ENCODE measurements around the gene SIAH2. TPM values are rescaled to one million over a fixed set of nuclear protein-coding genes. Genes with fewer than 3 reads are reported as not detected.

Gene SIAH2
- total RNA-seq, 2 experiments from 2014 or later: 73.7 to 76.1 TPM

- peaks cover 93% of the 10 kb centered on the region for H3K4me1 Mint-ChIP-seq (ENCODE audit: low read depth)
- CTCF ChIA-PET: no interaction called here
- no peak overlapping the region for H3K4me3 ChIP-seq (ENCODE audit: low read length)
- H3K4me3 Mint-ChIP-seq: no peak overlapping the region
- H3K9me3 Mint-ChIP-seq: no peaks in the 10 kb centered on the region
- no peak for DNase-seq
- H3K27me3 Mint-ChIP-seq: no peaks in the 10 kb centered on the region
- no peak for ATAC-seq (ENCODE audit: poor library complexity)
- no peaks in the 10 kb centered on the region for H3K9me3 ChIP-seq (ENCODE audit: control insufficient read depth in 1 of 2, insufficient read depth in 1 of 2, low read length in 2 of 2)
- no peak overlapping the region for H3K27ac Mint-ChIP-seq
- peaks cover 20% of the 10 kb centered on the region for H3K36me3 ChIP-seq (ENCODE audit: insufficient read depth, low read length)
- peaks cover 36% of the 10 kb centered on the region for H3K36me3 Mint-ChIP-seq (ENCODE audit: low read depth)
- H3K4me1 ChIP-seq (ENCODE audit: insufficient read depth, low read length): peaks cover 32% of the 10 kb centered on the region
- H3K27ac ChIP-seq (ENCODE audit: low read depth in 1 of 2, low read length in 2 of 2): no peak overlapping the region
- POLR2A ChIA-PET: interaction anchor here (0.8 kb wide), 1 partner anchor 21 kb away, joined by 4 read pairs; the partner anchor contains the start of gene SIAH2
- intact Hi-C loops (cut with DNase I, micrococcal nuclease): no loop called here
- no peak for TF ChIP-seq CTCF (IDR thresholded peaks at IDR 0.05)
- no peaks in the 10 kb centered on the region for H3K27me3 ChIP-seq (ENCODE audit: control insufficient read depth in 1 of 2, insufficient read depth in 2 of 2, low read length in 2 of 2)
These were observed 20.8 kb downstream of the SIAH2 start for GRCh38 chr3:150742141-150742523.

- Histone ChIP-seq H3K9me3 (ENCODE audit: control insufficient read depth in 1 of 2, insufficient read depth in 1 of 2, low read length in 2 of 2) (no peaks in the 10 kb centered on the region), H3K27ac (ENCODE audit: low read depth in 1 of 2, low read length in 2 of 2) (no peak overlapping the region), H3K4me1 (ENCODE audit: insufficient read depth, low read length) (peaks cover 27% of the 10 kb centered on the region), H3K4me3 (ENCODE audit: low read length) (no peak overlapping the region), H3K36me3 (ENCODE audit: insufficient read depth, low read length) (peaks cover 20% of the 10 kb centered on the region), H3K27me3 (ENCODE audit: control insufficient read depth in 1 of 2, insufficient read depth in 2 of 2, low read length in 2 of 2) (no peaks in the 10 kb centered on the region)
- ChIA-PET CTCF (interaction anchor here (1.2 kb wide), 1 partner anchor 123 kb away, joined by 4 read pairs; no protein-coding TSS in a partner anchor), POLR2A (no interaction called here)
- H3K27me3 Mint-ChIP-seq: no peaks in the 10 kb centered on the region
- H3K36me3 Mint-ChIP-seq (ENCODE audit: low read depth): peaks cover 36% of the 10 kb centered on the region
- H3K4me3 Mint-ChIP-seq: no peak overlapping the region
- H3K27ac Mint-ChIP-seq: no peak overlapping the region
- H3K4me1 Mint-ChIP-seq (ENCODE audit: low read depth): peaks cover 91% of the 10 kb centered on the region
- no peaks in the 10 kb centered on the region for H3K9me3 Mint-ChIP-seq
- ATAC-seq (ENCODE audit: poor library complexity) (no peak), DNase-seq (no peak)
- TF ChIP-seq CTCF (IDR thresholded peaks at IDR 0.05): no peak
- intact Hi-C loops (cut with DNase I, micrococcal nuclease): no loop called here
These were observed 21.4 kb downstream of the SIAH2 start for GRCh38 chr3:150741497-150742140.

- Mint-ChIP-seq H3K4me1 (ENCODE audit: low read depth) (peaks cover 84% of the 10 kb centered on the region), H3K27ac (no peak overlapping the region)
- ATAC-seq (ENCODE audit: poor library complexity): no peak
These were observed 22.1 kb downstream of the SIAH2 start for GRCh38 chr3:150740733-150741496.

More at GRCh38 chr3:150740733-150741496, 22.1 kb downstream of the SIAH2 start:
- Mint-ChIP-seq H3K4me3 (no peak overlapping the region), H3K9me3 (no peaks in the 10 kb centered on the region), H3K27me3 (no peaks in the 10 kb centered on the region), H3K36me3 (ENCODE audit: low read depth) (peaks cover 36% of the 10 kb centered on the region)
- CTCF ChIA-PET: interaction anchor here (1.2 kb wide), 1 partner anchor 124 kb away, joined by 4 read pairs; no protein-coding TSS in a partner anchor
- Histone ChIP-seq H3K4me1 (ENCODE audit: insufficient read depth, low read length) (peaks cover 23% of the 10 kb centered on the region), H3K27ac (ENCODE audit: low read depth in 1 of 2, low read length in 2 of 2) (no peak overlapping the region), H3K9me3 (ENCODE audit: control insufficient read depth in 1 of 2, insufficient read depth in 1 of 2, low read length in 2 of 2) (no peaks in the 10 kb centered on the region), H3K27me3 (ENCODE audit: control insufficient read depth in 1 of 2, insufficient read depth in 2 of 2, low read length in 2 of 2) (no peaks in the 10 kb centered on the region), H3K36me3 (ENCODE audit: insufficient read depth, low read length) (peaks cover 20% of the 10 kb centered on the region), H3K4me3 (ENCODE audit: low read length) (no peak overlapping the region)
- no peak for DNase-seq
- TF ChIP-seq CTCF (IDR thresholded peaks at IDR 0.05): no peak
- intact Hi-C loops (cut with DNase I, micrococcal nuclease): no loop called here
- POLR2A ChIA-PET: no interaction called here

All from CD4-positive, alpha-beta T cell (primary cell).